ENCODE data around the gene CRYZL1. TPM values are rescaled to one million over a fixed set of nuclear protein-coding genes. Genes with fewer than 3 reads are reported as not detected.
"Not testable (repeated sequence)": the region's sequence is repeated elsewhere in the genome, so short reads cannot be mapped to it uniquely, and the experiment has no call there.

Gene CRYZL1
- total RNA-seq, 4 donors from 2014 or later: 27.9 to 53.5 (median 33.9) TPM

- Histone ChIP-seq H3K9me3 (no peaks in the 10 kb centered on the region), H3K4me3 (replicated peaks in 1 of 3) (no peak overlapping the region), H3K27me3 (no peaks in the 10 kb centered on the region), H3K4me1 (no peaks in the 10 kb centered on the region), H3K27ac (no peak overlapping the region), H3K36me3 (peaks cover 10 to 21% of the 10 kb centered on the region in 2 donors)
- WGBS, 2 donors: 99 to 100% methylated on average over 2 of the region's 2 CpGs
- intact Hi-C loops (cut with DNase I): no loop called here
- TF ChIP-seq POLR2A (IDR thresholded peaks at IDR 0.05) (no peak), CTCF (IDR thresholded peaks at IDR 0.05) (no peak)
- no peak for DNase-seq
These were observed 23.1 kb downstream of the CRYZL1 start for GRCh38 chr21:33618407-33618806.

GRCh38 chr21:33617565-33617964, 24.0 kb downstream of the CRYZL1 start:
- WGBS, 2 donors: 94 to 95% methylated on average over 11 of the region's 11 CpGs
- intact Hi-C loops (cut with DNase I); H3K9me3 ChIP-seq: not testable (repeated sequence)

GRCh38 chr21:33611006-33611744, 30.4 kb downstream of the CRYZL1 start:
- no peaks in the 10 kb centered on the region for H3K27me3 ChIP-seq
- H3K27ac ChIP-seq: no peak overlapping the region
- DNase-seq: no peak
- intact Hi-C loops (cut with DNase I): no loop called here
- H3K9me3 ChIP-seq: no peaks in the 10 kb centered on the region
- no peak overlapping the region for H3K4me3 ChIP-seq (replicated peaks in 1 of 3)
- H3K36me3 ChIP-seq: peaks cover 7 to 9% of the 10 kb centered on the region in 2 donors
- TF ChIP-seq CTCF (IDR thresholded peaks at IDR 0.05) (no peak), POLR2A (IDR thresholded peaks at IDR 0.05) (no peak)
- H3K4me1 ChIP-seq: no peaks in the 10 kb centered on the region
- WGBS, 2 donors: 96 to 97% methylated on average over 7 of the region's 7 CpGs

More at GRCh38 chr21:33617565-33617964, 24.0 kb downstream of the CRYZL1 start:
- not testable (repeated sequence) for H3K4me1 ChIP-seq; H3K27me3 ChIP-seq; H3K4me3 ChIP-seq (replicated peaks in 1 of 3); DNase-seq; H3K27ac ChIP-seq
- peaks cover 10 to 16% of the 10 kb centered on the region in 2 donors for H3K36me3 ChIP-seq

- TF ChIP-seq CTCF (IDR thresholded peaks at IDR 0.05): no peak
- H3K27ac ChIP-seq: no peak overlapping the region
- H3K4me3 ChIP-seq (replicated peaks in 1 of 3): no peak overlapping the region
- peaks cover 4 to 6% of the 10 kb centered on the region in 2 donors for H3K36me3 ChIP-seq
- intact Hi-C loops (cut with DNase I): no loop called here
- no peak for DNase-seq
- H3K27me3 ChIP-seq: no peaks in the 10 kb centered on the region
- 81 to 84% methylated on average over 1 of the region's 1 CpG for WGBS, 2 donors
- H3K4me1 ChIP-seq: no peaks in the 10 kb centered on the region
- no peaks in the 10 kb centered on the region for H3K9me3 ChIP-seq
These were observed 33.0 kb downstream of the CRYZL1 start for GRCh38 chr21:33608559-33608958.

GRCh38 chr21:33598051-33598450, 43.5 kb downstream of the CRYZL1 start:
- Histone ChIP-seq H3K9me3 (no peaks in the 10 kb centered on the region), H3K4me1 (no peaks in the 10 kb centered on the region), H3K36me3 (peaks cover 37 to 38% of the 10 kb centered on the region in 2 donors), H3K4me3 (replicated peaks in 1 of 3) (no peak overlapping the region), H3K27me3 (no peaks in the 10 kb centered on the region), H3K27ac (no peak overlapping the region)
- 86 to 89% methylated on average over 1 of the region's 1 CpG for WGBS, 2 donors
- intact Hi-C loops (cut with DNase I): no loop called here
- no peak for TF ChIP-seq CTCF (IDR thresholded peaks at IDR 0.05)
- no peak for TF ChIP-seq POLR2A (IDR thresholded peaks at IDR 0.05)
- DNase-seq: no peak
